Right lobe of liver (tissue), 6 donors: ENCODE results near the gene KPNB1. TPM values are rescaled to one million over a fixed set of nuclear protein-coding genes. Genes with fewer than 3 reads are reported as not detected.

Experiments
- ATAC-seq, 4 donors: fragments of 200-7000 bp; cut with Tn5 transposase; one replicate each; pipeline ENCODE4 v1.9.1; 2020; ENCODE audit warnings: mild to moderate bottlenecking in 4 of 4, moderate library complexity in 4 of 4
- DNase-seq, 3 donors: peaks; one replicate each; pipeline ENCODE4 v3.0.0-alpha.2; 2020
- H3K27ac ChIP-seq, 3 donors: fragments of 200-600 bp; one replicate each; pipeline ENCODE4 v1.8.0; 2022
- H3K27me3 ChIP-seq, 2 donors: fragments of 200-600 bp; one replicate each; pipeline ENCODE4 v1.8.0; 2022
- H3K36me3 ChIP-seq, 4 donors: fragments of 200-600 bp; sonication (generic) in 1 of 4; one replicate each; pipeline versions ENCODE4 v1.5.1 to v1.8.0; 2017 to 2022; ENCODE audit warnings: control low read depth in 1 of 4
- H3K4me1 ChIP-seq, 4 donors: fragments of 200-600 bp; sonication (generic) in 1 of 4; one replicate each; pipeline versions ENCODE4 v1.5.1 to v1.8.0; 2017 to 2022; ENCODE audit warnings: control low read depth in 1 of 4
- H3K4me3 ChIP-seq, 3 donors: fragments of 200-600 bp; one replicate each; pipeline ENCODE4 v1.8.0; 2022
- H3K9me3 ChIP-seq, 4 donors: fragments of 200-600 bp; sonication (generic) in 1 of 4; one replicate each; pipeline versions ENCODE4 v1.5.1 to v1.8.0; 2017 to 2022; ENCODE audit warnings: control low read depth in 1 of 4
- POLR2A ChIP-seq: fragments of 450-650 bp; IDR thresholded peaks from one replicate; pipeline ENCODE4 v1.6.1; 2017; ENCODE audit warnings: antibody characterized with exemption, mild to moderate bottlenecking
- WGBS: methylation state at CpG from one replicate; pipeline ENCODE4 v1.1.6; 2018; ENCODE audit warnings: low coverage, low lambda C conversion rate; ENCODE audit not compliant: insufficient coverage; ENCODE audit errors: missing lambda C conversion rate; 5-methylcytosine and 5-hydroxymethylcytosine counted together
- intact Hi-C, 2 donors: fragments of 100-400 bp; cut with DNase I; formaldehyde crosslinking; loops; one replicate each; pipeline versions ENCODE4 v1.11.2 to v1.14.1; 2022
- total RNA-seq, 6 experiments: library from RNA; depleted of rRNA in 2 of 6; stranded (reverse); fragments of >200 nt in 2 of 6; fragmentation: NEBNext Ultra II Directional in 3 of 6; extraction: Animal tissue kit (Norgen Biotek cat#: 25700) in 3 of 6; gene quantifications; one replicate each; pipeline versions ENCODE4 v1.1.0 to v1.2.4, GENCODE V29; 2016 to 2023
- TF ChIP-seq, protein P1 (sequence below), 4 donors: fragments of 200-600 bp in 3 of 4; fragments of 450-650 bp in 1 of 4; IDR thresholded peaks; one replicate each; pipeline versions ENCODE4 v1.5.1 to v1.8.0; 2016 to 2022; ENCODE audit warnings: antibody characterized with exemption in 4 of 4, mild to moderate bottlenecking in 2 of 4
- donor health status: DM: no; HTN: yes; CAD: no.
- donor health status: DM: no; HTN: no; CAD: no.
- donor health status: DM: no; HTN: no; CAD: no.
- donor health status: DM: no; HTN: yes; CAD: no.
- donor health status: DM: no; HTN: yes; CAD: no.

The KPNB1 gene
- total RNA-seq, 6 experiments from 2014 or later = 80.8 to 104 (median 94.5) TPM

DNA sequence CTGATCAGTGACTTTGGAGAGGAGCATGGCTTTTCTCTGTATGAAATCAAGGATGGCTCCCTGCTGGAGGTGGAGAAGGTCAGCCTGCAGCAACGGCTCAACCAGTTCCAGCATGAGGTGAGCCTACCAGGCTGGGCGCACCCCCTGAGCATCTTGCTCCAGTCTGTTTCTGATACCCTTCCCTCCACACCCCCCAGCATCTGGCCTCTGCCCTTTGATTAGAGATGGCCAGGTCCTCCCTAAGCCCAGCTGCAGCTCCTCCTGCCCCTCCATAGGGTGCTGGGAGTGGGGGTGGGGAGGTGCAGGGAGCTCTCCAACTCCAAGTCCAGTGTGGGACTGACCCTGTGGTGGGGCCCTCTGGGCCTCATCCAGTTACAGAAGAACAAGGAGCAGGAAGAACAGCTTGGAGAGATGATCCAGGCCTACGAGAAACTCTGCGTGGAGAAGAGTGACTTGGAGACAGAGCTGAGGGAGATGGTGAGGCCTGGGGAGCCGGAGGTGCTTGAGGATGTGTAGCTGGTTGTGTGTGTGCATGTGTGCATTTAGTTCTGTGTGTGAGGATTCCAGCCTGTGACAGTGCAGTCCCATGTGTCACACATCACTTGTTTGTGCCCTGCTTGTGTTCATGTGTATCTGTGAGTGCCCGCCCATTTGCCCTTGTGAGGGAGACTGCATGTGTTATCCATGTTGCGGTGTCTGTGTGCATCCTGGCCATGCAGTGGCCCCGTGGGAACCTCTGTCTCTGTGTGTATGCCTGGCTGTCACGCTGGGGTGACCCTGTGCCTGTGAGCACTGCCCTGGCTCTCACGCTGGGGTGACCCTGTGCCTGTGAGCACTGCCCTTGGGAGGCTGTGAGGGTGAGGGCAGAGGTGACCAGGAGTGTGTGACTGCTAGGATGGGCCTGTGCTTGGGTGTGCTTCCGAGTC lies 47.3 kb downstream of the KPNB1 start:
- Histone ChIP-seq H3K4me1 (peaks cover 0 to 11% (median 0%) of the 10 kb centered on the region in 4 donors), H3K27me3 (no peaks in the 10 kb centered on the region), H3K4me3 (no peak overlapping the region), H3K9me3 (no peaks in the 10 kb centered on the region), H3K27ac (no peak overlapping the region), H3K36me3 (no peaks in the 10 kb centered on the region)
- ATAC-seq (no peak), DNase-seq (no peak)
- intact Hi-C loops = no loop called here
- WGBS = 47% methylated on average over 3 of the region's 11 CpGs
- TF ChIP-seq, protein P1, sequence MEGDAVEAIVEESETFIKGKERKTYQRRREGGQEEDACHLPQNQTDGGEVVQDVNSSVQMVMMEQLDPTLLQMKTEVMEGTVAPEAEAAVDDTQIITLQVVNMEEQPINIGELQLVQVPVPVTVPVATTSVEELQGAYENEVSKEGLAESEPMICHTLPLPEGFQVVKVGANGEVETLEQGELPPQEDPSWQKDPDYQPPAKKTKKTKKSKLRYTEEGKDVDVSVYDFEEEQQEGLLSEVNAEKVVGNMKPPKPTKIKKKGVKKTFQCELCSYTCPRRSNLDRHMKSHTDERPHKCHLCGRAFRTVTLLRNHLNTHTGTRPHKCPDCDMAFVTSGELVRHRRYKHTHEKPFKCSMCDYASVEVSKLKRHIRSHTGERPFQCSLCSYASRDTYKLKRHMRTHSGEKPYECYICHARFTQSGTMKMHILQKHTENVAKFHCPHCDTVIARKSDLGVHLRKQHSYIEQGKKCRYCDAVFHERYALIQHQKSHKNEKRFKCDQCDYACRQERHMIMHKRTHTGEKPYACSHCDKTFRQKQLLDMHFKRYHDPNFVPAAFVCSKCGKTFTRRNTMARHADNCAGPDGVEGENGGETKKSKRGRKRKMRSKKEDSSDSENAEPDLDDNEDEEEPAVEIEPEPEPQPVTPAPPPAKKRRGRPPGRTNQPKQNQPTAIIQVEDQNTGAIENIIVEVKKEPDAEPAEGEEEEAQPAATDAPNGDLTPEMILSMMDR (IDR thresholded peaks at IDR 0.05) = no peak
- no peak for TF ChIP-seq POLR2A

DNA sequence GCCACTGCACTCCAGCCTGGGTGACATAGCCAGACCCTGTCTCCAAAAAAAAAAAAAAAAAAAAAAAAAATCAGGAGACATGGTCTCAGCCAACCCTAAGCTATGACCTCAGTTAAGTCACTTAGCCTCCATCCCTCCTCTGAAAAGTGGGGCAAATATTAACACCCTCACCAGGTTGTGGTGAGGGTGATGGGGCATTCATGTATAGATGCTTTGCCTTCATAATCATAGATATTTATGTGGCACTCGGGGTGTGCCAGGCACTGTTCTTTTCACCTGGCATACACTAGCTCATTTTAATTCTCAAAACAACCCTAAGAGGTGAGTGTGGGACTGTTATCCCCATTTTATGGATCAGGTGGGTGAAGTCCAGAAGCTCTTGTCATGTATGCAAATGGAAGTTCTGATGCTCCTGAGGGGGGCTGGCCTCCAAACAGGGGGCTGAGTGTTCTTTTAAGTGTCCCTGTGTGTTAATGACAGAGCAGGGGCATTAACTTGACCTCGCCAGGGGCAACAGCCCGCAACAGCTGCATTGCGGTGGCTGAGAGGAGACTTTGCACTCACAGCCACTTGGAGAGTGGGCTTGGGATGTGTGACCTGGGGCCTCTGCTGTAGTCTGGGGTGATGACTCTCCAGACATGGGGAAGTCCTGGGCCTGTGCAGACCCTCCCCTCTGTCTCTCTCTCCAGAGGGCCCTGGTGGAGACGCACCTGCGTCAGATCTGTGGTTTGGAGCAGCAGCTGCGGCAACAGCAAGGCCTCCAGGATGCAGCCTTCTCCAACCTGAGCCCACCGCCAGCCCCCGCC lies 48.4 kb downstream of the KPNB1 start:
- TF ChIP-seq, protein P1 (IDR thresholded peaks at IDR 0.05) = no peak
- TF ChIP-seq POLR2A = no peak
- WGBS = 33% methylated on average over 4 of the region's 9 CpGs
- Histone ChIP-seq H3K4me1 (peaks cover 0 to 6% (median 0%) of the 10 kb centered on the region in 4 donors), H3K27me3 (no peaks in the 10 kb centered on the region), H3K4me3 (no peak overlapping the region), H3K27ac (no peak overlapping the region), H3K9me3 (no peaks in the 10 kb centered on the region), H3K36me3 (no peaks in the 10 kb centered on the region)
- intact Hi-C loops = no loop called here
- ATAC-seq = no peak
- no peak for DNase-seq

DNA sequence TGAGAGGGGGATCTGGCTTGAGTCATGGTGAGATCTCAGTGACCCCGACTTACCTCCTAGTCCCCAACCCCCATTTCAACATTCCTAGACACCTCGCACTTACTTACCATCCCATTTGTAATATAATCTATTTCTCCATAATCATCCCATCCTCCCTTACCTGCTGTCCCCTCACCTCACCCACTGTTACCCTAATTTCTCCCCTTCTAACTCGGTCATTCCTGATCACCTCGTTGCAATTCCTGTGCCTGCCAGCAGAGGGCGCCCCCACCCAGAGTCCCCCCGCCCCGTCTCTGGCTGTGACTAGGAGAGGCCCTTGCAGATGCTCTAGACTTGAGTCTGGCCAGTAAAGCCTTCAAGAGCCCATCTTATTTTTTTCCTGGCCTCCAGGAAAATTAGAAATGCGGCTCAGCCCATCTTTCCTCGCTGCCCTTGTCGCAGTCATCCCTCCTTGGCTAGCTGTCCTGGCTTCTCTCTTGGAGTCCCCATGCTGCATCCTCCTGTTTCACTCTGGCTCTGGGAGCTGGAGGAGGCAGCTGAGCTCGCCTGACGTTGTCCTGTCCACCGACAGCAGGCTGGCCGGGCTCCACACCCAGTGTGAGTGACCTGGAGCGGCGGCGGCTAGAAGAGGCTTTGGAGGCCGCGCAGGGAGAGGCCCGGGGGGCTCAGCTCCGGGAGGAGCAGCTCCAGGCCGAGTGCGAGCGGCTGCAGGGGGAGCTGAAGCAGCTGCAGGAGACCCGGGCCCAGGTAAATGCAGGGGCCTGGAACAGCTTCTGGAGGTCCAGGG lies 49.2 kb downstream of the KPNB1 start:
- no peak overlapping the region for H3K27ac ChIP-seq
- intact Hi-C loops = no loop called here
- H3K4me1 ChIP-seq = no peaks in the 10 kb centered on the region
- peak in 3 of 4 donors; percentile 29 to 37 (median 36) for ATAC-seq
- H3K4me3 ChIP-seq = no peak overlapping the region
- TF ChIP-seq, protein P1 (IDR thresholded peaks at IDR 0.05) = peak; percentile 59 to 95 (median 90)
- TF ChIP-seq POLR2A = no peak
- no peaks in the 10 kb centered on the region for H3K36me3 ChIP-seq
- peak; percentile 51 to 68 (median 61) for DNase-seq
- no peaks in the 10 kb centered on the region for H3K27me3 ChIP-seq
- WGBS = 37% methylated on average over 12 of the region's 25 CpGs
- no peaks in the 10 kb centered on the region for H3K9me3 ChIP-seq

DNA sequence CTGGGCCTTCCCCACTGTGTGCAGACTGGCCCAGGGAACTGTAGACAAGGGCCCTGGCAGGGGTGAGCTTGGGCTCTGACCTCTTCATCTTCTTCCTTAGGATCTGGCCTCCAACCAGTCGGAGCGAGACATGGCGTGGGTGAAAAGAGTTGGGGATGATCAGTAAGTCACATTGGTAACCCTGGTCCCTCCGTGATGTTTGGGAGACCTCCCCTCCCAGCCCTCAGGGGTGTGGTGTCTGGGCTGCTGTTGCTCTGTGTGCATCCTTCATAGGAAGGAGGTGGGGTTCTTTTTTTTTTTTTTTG lies 49.8 kb downstream of the KPNB1 start:
- Histone ChIP-seq H3K36me3 (no peaks in the 10 kb centered on the region), H3K4me1 (no peaks in the 10 kb centered on the region), H3K27ac (no peak overlapping the region), H3K27me3 (no peaks in the 10 kb centered on the region), H3K4me3 (no peak overlapping the region), H3K9me3 (no peaks in the 10 kb centered on the region)
- ATAC-seq (no peak), DNase-seq (no peak)
- no peak for TF ChIP-seq POLR2A
- TF ChIP-seq, protein P1 (IDR thresholded peaks at IDR 0.05) = no peak
- intact Hi-C loops = no loop called here
- WGBS = 80% methylated on average over 1 of the region's 4 CpGs
